Neuronal stem cell (in vitro differentiated cells): ENCODE results near the gene FEM1B.
A peak's percentile ranks its signal among the peaks of the same experiment; 100 is the strongest.

ENCODE experiments used
- DNase-seq: peaks from one replicate; pipeline ENCODE4 v3.0.0-alpha.2; 2013; ENCODE audit warnings: low spot score
- H2AFZ ChIP-seq: one replicate; pipeline ENCODE4 v1.6.1; 2013; ENCODE audit warnings: mild to moderate bottlenecking, low read length, inconsistent platforms
- H2AK5ac ChIP-seq: 2 replicates; pipeline ENCODE4 v1.6.1; 2013; ENCODE audit warnings: low read depth, mild to moderate bottlenecking, inconsistent platforms, low read length, moderate library complexity, mixed read lengths
- H2BK120ac ChIP-seq: 2 replicates; pipeline ENCODE4 v1.6.1; 2013; ENCODE audit warnings: low read depth, mild to moderate bottlenecking, inconsistent platforms, low read length, moderate library complexity, mixed read lengths
- H2BK12ac ChIP-seq: one replicate; pipeline ENCODE4 v1.6.1; 2013; ENCODE audit warnings: low read length, inconsistent platforms
- H2BK15ac ChIP-seq: 2 replicates; pipeline ENCODE4 v1.6.1; 2013; ENCODE audit warnings: mild to moderate bottlenecking, low read length, inconsistent platforms, mixed read lengths
- H2BK5ac ChIP-seq: one replicate; pipeline ENCODE4 v1.6.1; 2013; ENCODE audit warnings: inconsistent platforms, mild to moderate bottlenecking, low read length, moderate library complexity
- H3K14ac ChIP-seq: one replicate; pipeline ENCODE4 v1.6.1; 2013; ENCODE audit warnings: low read length, inconsistent platforms
- H3K18ac ChIP-seq: 2 replicates; pipeline ENCODE4 v1.6.1; 2013; ENCODE audit warnings: low read length, inconsistent platforms
- H3K23ac ChIP-seq: 2 replicates; pipeline ENCODE4 v1.6.1; 2013; ENCODE audit warnings: low read depth, mild to moderate bottlenecking, mixed read lengths, low read length, inconsistent platforms; ENCODE audit not compliant: poor library complexity
- H3K27ac ChIP-seq: replicated peaks from 3 replicates; pipeline ENCODE4 v1.5.1; 2013; ENCODE audit warnings: low read length, inconsistent platforms
- H3K27me3 ChIP-seq, 3 experiments: 2 replicates each; pipeline ENCODE4 v1.6.1; 2013; ENCODE audit warnings: low read length in 3 of 3, mild to moderate bottlenecking in 2 of 3, inconsistent platforms in 1 of 3, low read depth in 1 of 3, mixed read lengths in 1 of 3, moderate library complexity in 1 of 3; ENCODE audit not compliant: control insufficient read depth in 3 of 3, insufficient read depth in 3 of 3
- H3K36me3 ChIP-seq, 2 donors: replicated peaks in 1 of 2; 2 replicates each; pipeline ENCODE4 v1.6.1; 2013; ENCODE audit warnings: low read length in 2 of 2; ENCODE audit not compliant: control insufficient read depth in 2 of 2, insufficient read depth in 2 of 2
- H3K4ac ChIP-seq: 2 replicates; pipeline ENCODE4 v1.6.1; 2013; ENCODE audit warnings: inconsistent platforms, mild to moderate bottlenecking, low read length, moderate library complexity
- H3K4me1 ChIP-seq, 2 donors: 1 replicate in 1 of 2; 2 replicates in 1 of 2; pipeline ENCODE4 v1.6.1; 2013; ENCODE audit warnings: low read length in 2 of 2, low read depth in 1 of 2; ENCODE audit not compliant: control insufficient read depth in 2 of 2, insufficient read depth in 1 of 2
- H3K4me2 ChIP-seq: one replicate; pipeline ENCODE4 v1.6.1; 2013; ENCODE audit warnings: mild to moderate bottlenecking, low read length, inconsistent platforms; ENCODE audit not compliant: insufficient read depth, poor library complexity, severe bottlenecking
- H3K4me3 ChIP-seq, 2 donors: 2 replicates each; pipeline ENCODE4 v1.5.1; 2013; ENCODE audit warnings: low read length in 2 of 2, mild to moderate bottlenecking in 2 of 2, inconsistent platforms in 1 of 2, moderate library complexity in 1 of 2
- H3K79me1 ChIP-seq: one replicate; pipeline ENCODE4 v1.6.1; 2013; ENCODE audit warnings: low read depth, mild to moderate bottlenecking, inconsistent platforms, low read length, moderate library complexity
- H3K9ac ChIP-seq: one replicate; pipeline ENCODE4 v1.6.1; 2013; ENCODE audit warnings: mild to moderate bottlenecking, low read depth, low read length, inconsistent platforms; ENCODE audit not compliant: poor library complexity
- H3K9me3 ChIP-seq, 2 donors: replicated peaks in 1 of 2; 2 replicates each; pipeline versions ENCODE3 to v1.6.1; 2013; ENCODE audit warnings: low read length in 2 of 2, mild to moderate bottlenecking in 2 of 2, inconsistent platforms in 1 of 2, low read depth in 1 of 2, mixed read lengths in 1 of 2, moderate library complexity in 1 of 2; ENCODE audit not compliant: control insufficient read depth in 2 of 2, insufficient read depth in 1 of 2
- H4K8ac ChIP-seq: one replicate; pipeline ENCODE4 v1.6.1; 2013; ENCODE audit warnings: low read depth, mild to moderate bottlenecking, inconsistent platforms, low read length, moderate library complexity
- H4K91ac ChIP-seq: one replicate; pipeline ENCODE4 v1.6.1; 2013; ENCODE audit warnings: low read length, low read depth, mild to moderate bottlenecking, inconsistent platforms; ENCODE audit not compliant: poor library complexity
- WGBS, 2 donors: extraction: QIAGEN DNeasy Blood & Tissue Kit; methylation state at CpG; one replicate each; pipeline ENCODE4 v1.1.7; 2013; ENCODE audit warnings: missing lambda C conversion rate in 2 of 2, mixed read lengths in 1 of 2; ENCODE audit not compliant: insufficient read length in 2 of 2, insufficient replicate concordance in 1 of 2; ENCODE audit errors: extremely low coverage in 2 of 2; 5-methylcytosine and 5-hydroxymethylcytosine counted together

The FEM1B gene

GRCh38 chr15:68279779-68280753 is 2.5 kb downstream of the FEM1B start:
- peaks cover 9 to 34% of the 10 kb centered on the region in 2 donors for H3K4me1 ChIP-seq
- H3K36me3 ChIP-seq: peaks cover 5 to 22% of the 10 kb centered on the region in 2 donors
- H2BK5ac ChIP-seq: no peak overlapping the region
- no peaks in the 10 kb centered on the region for H3K27me3 ChIP-seq
- no peak overlapping the region for H3K23ac ChIP-seq
- no peak overlapping the region for H4K91ac ChIP-seq
- no peak overlapping the region for H3K14ac ChIP-seq
- no peak overlapping the region for H2BK120ac ChIP-seq
- WGBS, 2 donors: no CpG with 5 or more reads among the region's 11 CpGs
- H3K4me3 ChIP-seq: peak overlapping the region in 1 of 2 donors; percentile 73
- DNase-seq: no peak
- no peak overlapping the region for H3K4ac ChIP-seq
- H3K4me2 ChIP-seq: no peak overlapping the region
- H3K79me1 ChIP-seq: peaks cover 8% of the 10 kb centered on the region
- no peak overlapping the region for H2AFZ ChIP-seq
- H4K8ac ChIP-seq: no peak overlapping the region
- no peak overlapping the region for H2BK15ac ChIP-seq
- peaks cover 3 to 11% of the 10 kb centered on the region in 2 donors for H3K9me3 ChIP-seq
- no peak overlapping the region for H2BK12ac ChIP-seq
- H3K18ac ChIP-seq: no peak overlapping the region
- H2AK5ac ChIP-seq: no peak overlapping the region
- no peak overlapping the region for H3K27ac ChIP-seq
- H3K9ac ChIP-seq: no peak overlapping the region

- Histone ChIP-seq H3K14ac (no peak overlapping the region), H3K4me3 (peak overlapping the region in 1 of 2 donors; percentile 14), H3K18ac (no peak overlapping the region), H2BK120ac (no peak overlapping the region), H3K4me2 (no peak overlapping the region), H3K4ac (no peak overlapping the region), H3K27ac (no peak overlapping the region), H2AK5ac (no peak overlapping the region), H2BK12ac (no peak overlapping the region), H2BK15ac (no peak overlapping the region), H3K9me3 (peaks cover 3 to 16% of the 10 kb centered on the region in 2 donors), H2BK5ac (no peak overlapping the region), H3K27me3 (no peaks in the 10 kb centered on the region), H4K91ac (no peak overlapping the region), H3K79me1 (peaks cover 9% of the 10 kb centered on the region), H3K4me1 (peaks cover 9 to 34% of the 10 kb centered on the region in 2 donors), H3K9ac (no peak overlapping the region), H2AFZ (no peak overlapping the region), H4K8ac (no peak overlapping the region), H3K36me3 (peaks cover 5 to 28% of the 10 kb centered on the region in 2 donors), H3K23ac (no peak overlapping the region)
- WGBS, 2 donors: no CpG with 5 or more reads among the region's 1 CpG
- DNase-seq: no peak
Observed at GRCh38 chr15:68281008-68281407, 3.5 kb downstream of the FEM1B start.

- H2BK15ac ChIP-seq: no peak overlapping the region
- peaks cover 9% of the 10 kb centered on the region for H3K79me1 ChIP-seq
- peaks cover 5 to 49% of the 10 kb centered on the region in 2 donors for H3K36me3 ChIP-seq
- no peak overlapping the region for H3K18ac ChIP-seq
- H2AFZ ChIP-seq: no peak overlapping the region
- H3K4ac ChIP-seq: no peak overlapping the region
- peaks cover 3 to 16% of the 10 kb centered on the region in 2 donors for H3K9me3 ChIP-seq
- H3K9ac ChIP-seq: no peak overlapping the region
- H3K14ac ChIP-seq: no peak overlapping the region
- H3K4me1 ChIP-seq: peaks cover 9 to 28% of the 10 kb centered on the region in 2 donors
- no peak overlapping the region for H4K91ac ChIP-seq
- H3K4me2 ChIP-seq: no peak overlapping the region
- DNase-seq: no peak
- no peaks in the 10 kb centered on the region for H3K27me3 ChIP-seq
- H2BK5ac ChIP-seq: no peak overlapping the region
- no peak overlapping the region for H2BK120ac ChIP-seq
- H4K8ac ChIP-seq: no peak overlapping the region
- H2AK5ac ChIP-seq: no peak overlapping the region
- H3K23ac ChIP-seq: no peak overlapping the region
- no peak overlapping the region for H3K4me3 ChIP-seq
- no peak overlapping the region for H2BK12ac ChIP-seq
- no peak overlapping the region for H3K27ac ChIP-seq
- WGBS, 2 donors: no CpG with 5 or more reads among the region's 2 CpGs
Observed at GRCh38 chr15:68283401-68283800, 5.9 kb downstream of the FEM1B start.

GRCh38 chr15:68284616-68285258 is 7.2 kb downstream of the FEM1B start:
- H3K18ac ChIP-seq: no peak overlapping the region
- DNase-seq: no peak

More at GRCh38 chr15:68284616-68285258, 7.2 kb downstream of the FEM1B start:
- Histone ChIP-seq H2BK12ac (no peak overlapping the region), H2BK15ac (no peak overlapping the region), H3K9me3 (peaks cover 3 to 16% of the 10 kb centered on the region in 2 donors), H3K14ac (no peak overlapping the region), H2BK120ac (no peak overlapping the region), H3K79me1 (peaks cover 8% of the 10 kb centered on the region), H2BK5ac (no peak overlapping the region), H3K27ac (no peak overlapping the region), H3K9ac (no peak overlapping the region), H3K27me3 (no peaks in the 10 kb centered on the region), H3K4me3 (no peak overlapping the region), H3K4ac (no peak overlapping the region), H3K36me3 (peaks cover 9 to 61% of the 10 kb centered on the region in 2 donors), H2AFZ (no peak overlapping the region), H2AK5ac (no peak overlapping the region), H4K8ac (no peak overlapping the region), H3K23ac (no peak overlapping the region), H3K4me1 (peaks cover 8 to 23% of the 10 kb centered on the region in 2 donors), H4K91ac (no peak overlapping the region), H3K4me2 (no peak overlapping the region)
- no CpG with 5 or more reads among the region's 7 CpGs for whole genome bisulfite sequencing, 2 donors
